Parathyroid adenoma (tissue), 2 donors: ENCODE measurements around the gene CFAP221.

ENCODE experiments used
- H2AFZ ChIP-seq: fragments of 300-600 bp; sonication (generic); one replicate; pipeline ENCODE4 v1.7.0; 2017; ENCODE audit warnings: antibody characterized with exemption, mild to moderate bottlenecking
- H3K27ac ChIP-seq: fragments of 300-600 bp; sonication (generic); one replicate; pipeline ENCODE4 v1.7.0; 2017
- H3K27me3 ChIP-seq: fragments of 300-600 bp; sonication (generic); one replicate; pipeline ENCODE4 v1.7.0; 2017; ENCODE audit warnings: low read length; ENCODE audit not compliant: control insufficient read depth, insufficient read depth
- H3K36me3 ChIP-seq: fragments of 300-600 bp; sonication (generic); one replicate; pipeline ENCODE4 v1.7.0; 2017; ENCODE audit warnings: low read length; ENCODE audit not compliant: control insufficient read depth, insufficient read depth
- H3K4me1 ChIP-seq: fragments of 300-600 bp; sonication (generic); one replicate; pipeline ENCODE4 v1.7.0; 2017; ENCODE audit warnings: control low read depth
- H3K4me2 ChIP-seq: fragments of 300-600 bp; sonication (generic); one replicate; pipeline ENCODE4 v1.7.0; 2017; ENCODE audit warnings: low read length
- H3K4me3 ChIP-seq: fragments of 300-600 bp; sonication (generic); one replicate; pipeline ENCODE4 v1.7.0; 2017; ENCODE audit warnings: low read depth, low read length
- H3K79me2 ChIP-seq: fragments of 300-600 bp; sonication (generic); one replicate; pipeline ENCODE4 v1.7.0; 2017; ENCODE audit warnings: control low read depth
- H3K9ac ChIP-seq: fragments of 300-600 bp; sonication (generic); one replicate; pipeline ENCODE4 v1.7.0; 2017; ENCODE audit warnings: mild to moderate bottlenecking
- H3K9me3 ChIP-seq: fragments of 300-600 bp; sonication (generic); one replicate; pipeline ENCODE4 v1.7.0; 2017; ENCODE audit warnings: low read length; ENCODE audit not compliant: control insufficient read depth
- TF ChIP-seq, protein P1 (sequence below): fragments of 300-600 bp; sonication (generic); IDR thresholded peaks from one replicate; pipeline ENCODE4 v1.7.0; 2017; ENCODE audit warnings: antibody characterized with exemption, mild to moderate bottlenecking
- donor health status: primary hyperparathyroidism.

The CFAP221 gene

DNA sequence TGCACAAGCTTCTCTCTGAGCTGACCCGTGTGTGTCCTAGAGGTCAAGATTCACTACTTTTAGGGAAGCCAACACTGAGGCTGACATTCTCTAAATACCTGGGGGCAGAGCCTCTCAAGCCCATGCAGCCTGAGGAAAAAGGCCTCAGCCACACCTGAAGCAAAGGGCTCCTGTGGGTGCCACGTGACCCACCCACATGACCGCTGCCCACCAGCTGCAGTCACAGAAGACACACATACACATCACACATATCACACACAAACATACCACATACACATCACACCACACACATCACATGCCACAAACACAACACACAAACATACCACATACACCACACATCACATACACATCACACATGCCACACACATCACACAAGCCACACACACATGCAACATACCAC, 149.3 kb downstream of the CFAP221 start:
- TF ChIP-seq, protein P1, sequence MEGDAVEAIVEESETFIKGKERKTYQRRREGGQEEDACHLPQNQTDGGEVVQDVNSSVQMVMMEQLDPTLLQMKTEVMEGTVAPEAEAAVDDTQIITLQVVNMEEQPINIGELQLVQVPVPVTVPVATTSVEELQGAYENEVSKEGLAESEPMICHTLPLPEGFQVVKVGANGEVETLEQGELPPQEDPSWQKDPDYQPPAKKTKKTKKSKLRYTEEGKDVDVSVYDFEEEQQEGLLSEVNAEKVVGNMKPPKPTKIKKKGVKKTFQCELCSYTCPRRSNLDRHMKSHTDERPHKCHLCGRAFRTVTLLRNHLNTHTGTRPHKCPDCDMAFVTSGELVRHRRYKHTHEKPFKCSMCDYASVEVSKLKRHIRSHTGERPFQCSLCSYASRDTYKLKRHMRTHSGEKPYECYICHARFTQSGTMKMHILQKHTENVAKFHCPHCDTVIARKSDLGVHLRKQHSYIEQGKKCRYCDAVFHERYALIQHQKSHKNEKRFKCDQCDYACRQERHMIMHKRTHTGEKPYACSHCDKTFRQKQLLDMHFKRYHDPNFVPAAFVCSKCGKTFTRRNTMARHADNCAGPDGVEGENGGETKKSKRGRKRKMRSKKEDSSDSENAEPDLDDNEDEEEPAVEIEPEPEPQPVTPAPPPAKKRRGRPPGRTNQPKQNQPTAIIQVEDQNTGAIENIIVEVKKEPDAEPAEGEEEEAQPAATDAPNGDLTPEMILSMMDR: no peak
- no peaks in the 10 kb centered on the region for H3K9me3 ChIP-seq
- no peak overlapping the region for H3K27ac ChIP-seq
- no peak overlapping the region for H3K9ac ChIP-seq
- H3K4me1 ChIP-seq: peaks cover 24% of the 10 kb centered on the region
- no peaks in the 10 kb centered on the region for H3K27me3 ChIP-seq
- H2AFZ ChIP-seq: no peak overlapping the region
- no peaks in the 10 kb centered on the region for H3K36me3 ChIP-seq
- no peaks in the 10 kb centered on the region for H3K79me2 ChIP-seq
- H3K4me2 ChIP-seq: no peak overlapping the region
- no peak overlapping the region for H3K4me3 ChIP-seq

DNA sequence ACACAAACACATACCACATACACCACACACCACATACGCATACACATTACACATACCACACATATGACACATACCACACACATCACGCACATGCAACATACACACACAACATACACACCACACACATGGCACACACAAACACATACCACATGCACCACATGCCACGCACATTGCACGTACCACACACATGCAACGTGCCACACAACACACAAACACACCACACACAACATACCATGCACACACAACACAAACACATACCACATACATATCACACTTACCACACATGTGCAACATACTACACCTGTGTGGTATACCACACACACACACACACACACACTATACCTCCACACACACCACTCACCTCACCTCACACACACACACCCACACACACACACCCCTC, 149.7 kb downstream of the CFAP221 start:
- no peaks in the 10 kb centered on the region for H3K9me3 ChIP-seq
- TF ChIP-seq, protein P1: no peak
- H3K79me2 ChIP-seq: no peaks in the 10 kb centered on the region
- no peak overlapping the region for H3K27ac ChIP-seq
- no peak overlapping the region for H2AFZ ChIP-seq
- H3K4me3 ChIP-seq: no peak overlapping the region
- H3K9ac ChIP-seq: no peak overlapping the region
- no peak overlapping the region for H3K4me2 ChIP-seq
- H3K27me3 ChIP-seq: no peaks in the 10 kb centered on the region
- peaks cover 24% of the 10 kb centered on the region for H3K4me1 ChIP-seq
- no peaks in the 10 kb centered on the region for H3K36me3 ChIP-seq

DNA sequence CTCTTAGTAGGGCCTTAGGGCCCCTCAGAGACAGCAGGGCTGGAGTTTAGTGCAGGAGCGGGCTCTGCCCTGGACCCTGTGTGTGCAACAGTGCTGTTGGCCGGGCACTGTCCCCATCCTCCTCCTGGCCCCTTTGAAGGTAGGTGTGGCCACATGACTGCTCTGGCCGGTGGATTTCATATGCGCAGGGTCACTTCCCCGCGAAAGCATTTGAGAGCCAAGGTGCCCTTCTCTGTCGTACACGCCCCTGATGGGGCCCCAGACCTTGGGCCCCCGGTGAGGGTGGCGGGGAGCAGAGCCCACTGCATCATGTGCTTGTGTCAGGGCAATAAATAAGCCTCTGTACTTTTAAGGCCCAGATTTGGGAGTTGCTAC, 150.2 kb downstream of the CFAP221 start:
- Histone ChIP-seq H3K27ac (no peak overlapping the region), H3K9me3 (no peaks in the 10 kb centered on the region), H3K4me2 (no peak overlapping the region), H3K9ac (no peak overlapping the region), H3K4me3 (no peak overlapping the region), H2AFZ (peak overlapping the region; percentile 54), H3K27me3 (no peaks in the 10 kb centered on the region), H3K79me2 (no peaks in the 10 kb centered on the region), H3K4me1 (peaks cover 24% of the 10 kb centered on the region), H3K36me3 (no peaks in the 10 kb centered on the region)
- TF ChIP-seq, protein P1: no peak

DNA sequence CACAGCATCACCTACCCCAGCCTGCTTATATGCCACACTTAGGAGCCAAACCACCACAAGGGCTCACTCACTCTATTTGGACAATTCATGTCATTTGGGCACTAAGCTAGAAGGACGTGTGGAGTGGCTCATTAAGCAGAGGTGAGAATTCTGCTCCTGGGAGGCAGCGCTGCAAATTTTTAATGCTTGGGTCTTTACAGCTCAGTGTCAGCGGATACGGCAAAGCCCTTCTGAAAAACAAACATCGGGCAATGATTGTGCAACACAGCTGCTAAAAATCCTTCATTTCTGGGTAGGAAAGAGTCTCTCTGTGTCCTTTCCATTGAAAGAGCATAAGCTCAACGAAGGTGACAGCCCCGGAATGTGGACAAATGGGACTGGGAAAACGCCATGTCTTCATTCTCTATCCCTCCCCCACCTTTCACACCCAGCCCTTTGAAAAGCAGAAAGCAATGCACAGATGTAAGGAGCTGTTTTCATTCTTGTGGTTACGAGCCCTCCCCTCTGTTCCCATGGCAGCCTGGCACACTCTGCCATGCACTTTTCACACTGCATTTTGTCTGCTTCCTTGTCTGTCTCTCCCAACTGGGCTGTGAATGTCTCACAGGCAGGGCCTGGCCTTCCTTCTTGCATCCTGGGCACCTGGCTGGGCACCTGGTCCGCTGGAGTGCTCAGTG, 150.7 kb downstream of the CFAP221 start:
- Histone ChIP-seq H3K27me3 (no peaks in the 10 kb centered on the region), H3K4me1 (peaks cover 24% of the 10 kb centered on the region), H3K9ac (no peak overlapping the region), H3K79me2 (no peaks in the 10 kb centered on the region), H3K9me3 (no peaks in the 10 kb centered on the region), H3K4me2 (no peak overlapping the region), H3K36me3 (no peaks in the 10 kb centered on the region), H3K4me3 (no peak overlapping the region), H2AFZ (peak overlapping the region; percentile 54), H3K27ac (no peak overlapping the region)
- TF ChIP-seq, protein P1: no peak

DNA sequence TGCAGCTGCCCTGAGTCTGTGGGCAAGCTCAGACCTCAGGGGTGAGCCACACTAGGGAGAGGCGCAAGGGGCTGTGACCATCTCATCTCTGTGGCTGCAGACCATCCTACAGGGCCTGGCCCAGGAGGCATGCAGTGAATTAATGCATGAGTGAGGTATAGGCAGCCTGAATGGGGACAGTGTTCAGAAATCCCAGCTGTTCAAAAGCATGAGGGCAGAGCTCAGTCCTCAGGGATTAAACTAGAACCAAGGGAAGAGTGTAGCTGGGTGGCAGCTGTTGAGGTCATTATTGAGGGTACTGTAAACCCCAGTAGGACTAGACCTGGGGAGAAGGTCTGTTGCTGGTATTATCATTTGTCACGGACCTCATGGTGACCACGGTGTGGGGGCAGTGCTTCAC, 151.8 kb downstream of the CFAP221 start:
- Histone ChIP-seq H3K4me2 (no peak overlapping the region), H3K4me1 (peaks cover 24% of the 10 kb centered on the region), H3K36me3 (no peaks in the 10 kb centered on the region), H3K9me3 (no peaks in the 10 kb centered on the region), H3K27ac (no peak overlapping the region), H3K9ac (no peak overlapping the region), H2AFZ (no peak overlapping the region), H3K27me3 (no peaks in the 10 kb centered on the region), H3K4me3 (no peak overlapping the region), H3K79me2 (no peaks in the 10 kb centered on the region)
- TF ChIP-seq, protein P1: no peak
